ENCODE measurements around the gene KIFC3.
"Not testable (repeated sequence)": the region's sequence is repeated elsewhere in the genome, so short reads cannot be mapped to it uniquely, and the experiment has no call there.

The KIFC3 gene

GRCh38 chr16:57788951-57789350 is 13.3 kb downstream of the KIFC3 start:
- no peak for DNase-seq (ENCODE audit: low read depth in 2 of 3, low spot score in 1 of 3)

- no peak for DNase-seq (ENCODE audit: low read depth in 2 of 3, low spot score in 1 of 3)
Measured at GRCh38 chr16:57788252-57788841, 13.9 kb downstream of the KIFC3 start.

- DNase-seq (ENCODE audit: low read depth in 2 of 3, low spot score in 1 of 3), result no peak
Measured at GRCh38 chr16:57787519-57787905, 14.8 kb downstream of the KIFC3 start.

GRCh38 chr16:57786632-57787518 is 15.4 kb downstream of the KIFC3 start:
- DNase-seq (ENCODE audit: low read depth in 2 of 3, low spot score in 1 of 3), result no peak

- DNase-seq (ENCODE audit: low read depth in 2 of 3, low spot score in 1 of 3), result no peak
Measured at GRCh38 chr16:57785924-57786323, 16.4 kb downstream of the KIFC3 start.

- no peak for DNase-seq (ENCODE audit: low read depth in 2 of 3, low spot score in 1 of 3)
Measured at GRCh38 chr16:57785385-57785784, 16.9 kb downstream of the KIFC3 start.

GRCh38 chr16:57784334-57784733 is 18.0 kb downstream of the KIFC3 start:
- no peak for DNase-seq (ENCODE audit: low read depth in 2 of 3, low spot score in 1 of 3)

- DNase-seq (ENCODE audit: low read depth in 2 of 3, low spot score in 1 of 3), result no peak
Measured at GRCh38 chr16:57783883-57784282, 18.4 kb downstream of the KIFC3 start.

GRCh38 chr16:57783116-57783515 is 19.2 kb downstream of the KIFC3 start:
- no peak for DNase-seq (ENCODE audit: low read depth in 2 of 3, low spot score in 1 of 3)

GRCh38 chr16:57782607-57783055 is 19.7 kb downstream of the KIFC3 start:
- not testable (repeated sequence) for DNase-seq (ENCODE audit: low read depth in 2 of 3, low spot score in 1 of 3)

- no peak for DNase-seq (ENCODE audit: low read depth in 2 of 3, low spot score in 1 of 3)
Measured at GRCh38 chr16:57781741-57782606, 20.3 kb downstream of the KIFC3 start.

- DNase-seq (ENCODE audit: low read depth in 2 of 3, low spot score in 1 of 3), result no peak
Measured at GRCh38 chr16:57781349-57781740, 20.9 kb downstream of the KIFC3 start.

- not testable (repeated sequence) for DNase-seq (ENCODE audit: low read depth in 2 of 3, low spot score in 1 of 3)
Measured at GRCh38 chr16:57779836-57780235, 22.5 kb downstream of the KIFC3 start.

GRCh38 chr16:57778658-57779057 is 23.6 kb downstream of the KIFC3 start:
- DNase-seq (ENCODE audit: low read depth in 2 of 3, low spot score in 1 of 3), result no peak

GRCh38 chr16:57775661-57776469 is 26.4 kb downstream of the KIFC3 start:
- no peak for DNase-seq (ENCODE audit: low read depth in 2 of 3, low spot score in 1 of 3)

GRCh38 chr16:57774705-57775285 is 27.5 kb downstream of the KIFC3 start:
- no peak for DNase-seq (ENCODE audit: low read depth in 2 of 3, low spot score in 1 of 3)

GRCh38 chr16:57773655-57774295 is 28.5 kb downstream of the KIFC3 start:
- DNase-seq (ENCODE audit: low read depth in 2 of 3, low spot score in 1 of 3), result no peak

- no peak for DNase-seq (ENCODE audit: low read depth in 2 of 3, low spot score in 1 of 3)
Measured at GRCh38 chr16:57773019-57773418, 29.3 kb downstream of the KIFC3 start.

GRCh38 chr16:57771141-57771785 is 31.0 kb downstream of the KIFC3 start:
- no peak for DNase-seq (ENCODE audit: low read depth in 2 of 3, low spot score in 1 of 3)

All from stimulated activated CD4-positive, alpha-beta T cell treated with anti-CD3 and anti-CD28 coated beads, Interleukin-12 subunit alpha, Interleukin-12 subunit beta, amount 100 ng/mL, for 48 hours (primary cell).